ENCODE measurements around the gene GRIN3A.

- TF ChIP-seq CTCF (IDR thresholded peaks at IDR 0.05; ENCODE audit: low read depth, low read length, poor library complexity, severe bottlenecking) (no peak), EZH2phosphoT487 (IDR thresholded peaks at IDR 0.05; ENCODE audit: borderline replicate concordance, low read length) (no peak)
These were observed 49.4 kb downstream of the GRIN3A start for GRCh38 chr9:101689039-101689438.
